Suprapubic skin (tissue), 4 donors: ENCODE results near the gene CEP85L.

ENCODE experiments used
- CTCF ChIP-seq, 2 donors: fragments of 200-600 bp in 1 of 2; fragments of 450-650 bp in 1 of 2; sonication (generic) in 1 of 2; IDR thresholded peaks; one replicate each; pipeline ENCODE4 v1.5.1; 2016 to 2019; ENCODE audit warnings: antibody characterized with exemption in 2 of 2, mild to moderate bottlenecking in 1 of 2, moderate library complexity in 1 of 2
- EP300 ChIP-seq: sonication (generic); formaldehyde crosslinking; IDR thresholded peaks from one replicate; pipeline ENCODE4 v1.6.1; 2017; ENCODE audit warnings: antibody characterized with exemption
- POLR2A ChIP-seq, 2 donors: fragments of 450-650 bp; IDR thresholded peaks; one replicate each; pipeline ENCODE4 v1.6.1; 2017; ENCODE audit warnings: antibody characterized with exemption in 2 of 2, mild to moderate bottlenecking in 2 of 2, moderate library complexity in 2 of 2
- POLR2AphosphoS5 ChIP-seq, 3 donors: sonication (generic); formaldehyde crosslinking; IDR thresholded peaks; one replicate each; pipeline ENCODE4 v1.6.1; 2017; ENCODE audit warnings: antibody characterized with exemption in 3 of 3

- TF ChIP-seq POLR2A (IDR thresholded peaks at IDR 0.05) (no peak), EP300 (no peak), CTCF (IDR thresholded peaks at IDR 0.05) (no peak), POLR2AphosphoS5 (IDR thresholded peaks at IDR 0.05) (no peak)
These were observed 181.9 kb downstream of the CEP85L start for GRCh38 chr6:118469468-118469867.
